Ovary (tissue), 9 donors: Measurements from ENCODE around the gene PLEKHG2. TPM values are rescaled to one million over a fixed set of nuclear protein-coding genes. Genes with fewer than 3 reads are reported as not detected.
"Not testable (repeated sequence)": the region's sequence is repeated elsewhere in the genome, so short reads cannot be mapped to it uniquely, and the experiment has no call there.

Experiments used
- DNase-seq, 5 donors: peaks; one replicate each; pipeline ENCODE4 v3.0.0-alpha.2; 2019 to 2020
- H3K27ac ChIP-seq, 2 donors: fragments of 200-600 bp; one replicate each; pipeline versions ENCODE4 v1.5.1 to v1.8.0; 2019 to 2022
- H3K27me3 ChIP-seq: fragments of 200-600 bp; one replicate; pipeline ENCODE4 v1.8.0; 2022
- H3K36me3 ChIP-seq: fragments of 200-600 bp; sonication (generic); one replicate; pipeline ENCODE4 v1.5.1; 2019
- H3K4me1 ChIP-seq: one replicate; pipeline ENCODE4 v1.8.1; 2013; ENCODE audit warnings: mild to moderate bottlenecking, moderate library complexity; ENCODE audit not compliant: insufficient read depth
- H3K4me3 ChIP-seq: fragments of 200-600 bp; sonication (generic); one replicate; pipeline ENCODE4 v1.5.1; 2017
- H3K9me3 ChIP-seq, 2 donors: fragments of 200-600 bp in 1 of 2; sonication (generic) in 1 of 2; one replicate each; pipeline versions ENCODE4 v1.5.1 to v1.8.1; 2013 to 2019; ENCODE audit warnings: mild to moderate bottlenecking in 1 of 2, moderate library complexity in 1 of 2
- EP300 ChIP-seq: sonication (generic); formaldehyde crosslinking; IDR thresholded peaks from one replicate; pipeline ENCODE4 v1.6.1; 2017; ENCODE audit warnings: antibody characterized with exemption
- POLR2A ChIP-seq: fragments of 450-650 bp; IDR thresholded peaks from one replicate; pipeline ENCODE4 v1.6.1; 2017; ENCODE audit warnings: antibody characterized with exemption, mild to moderate bottlenecking, moderate library complexity
- WGBS, 3 donors: extraction: QIAGEN DNeasy Blood & Tissue Kit in 1 of 3; methylation state at CpG; one replicate each; pipeline versions ENCODE4 v1.1.5 to v1.1.7; 2013 to 2017; 5-methylcytosine and 5-hydroxymethylcytosine counted together
- intact Hi-C, 4 donors: fragments of 100-400 bp; cut with DNase I; formaldehyde crosslinking; loops; one replicate each; pipeline versions ENCODE4 v1.11.0 to v1.15.1; 2022 to 2023
- polyA plus RNA-seq, 2 donors: library from polyadenylated mRNA; stranded (reverse); fragments of 200-250 nt in 1 of 2; fragments of 350-450 nt in 1 of 2; fragmentation: Illumina TruSeq in 1 of 2; extraction: RNeasy Lipid Tissue Mini Kit (QIAGEN cat#74804) in 1 of 2; gene quantifications; one replicate each; pipeline ENCODE4 v1.2.3, GENCODE V29; 2013 to 2014
- total RNA-seq, 7 donors: library from RNA; depleted of rRNA in 2 of 7; stranded (reverse); fragments of >200 nt in 2 of 7; fragmentation: NEBNext Ultra II Directional in 3 of 7; extraction: Animal tissue kit (Norgen Biotek cat#: 25700) in 3 of 7; gene quantifications; one replicate each; pipeline versions ENCODE4 v1.1.0 to v1.2.4, GENCODE V29; 2016 to 2023
- TF ChIP-seq, protein P1 (sequence below), 3 donors: fragments of 450-650 bp in 2 of 3; fragments of 200-600 bp in 1 of 3; IDR thresholded peaks; one replicate each; pipeline versions ENCODE4 v1.5.1 to v1.8.0; 2016 to 2022; ENCODE audit warnings: antibody characterized with exemption in 3 of 3, mild to moderate bottlenecking in 1 of 3
- donor health status: DM: no; HTN: no; CAD: no; lungs with moderate emphysema.
- donor health status: DM: no; HTN: no; CAD: no.
- donor health status: Bipolar disorder and iron deficiency.
- donor health status: DM: yes; HTN: yes; CAD: no.
- donor health status: DM: no; HTN: no; CAD: no.
- donor health status: DM: yes; HTN: yes; CAD: no.

The PLEKHG2 gene
- total and polyA plus RNA-seq, 9 donors = 8.6 to 68.0 (median 26.6) TPM

GRCh38 chr19:39375929-39376328 is 36.5 kb upstream of the PLEKHG2 start:
- no peak overlapping the region for H3K27ac ChIP-seq
- no peaks in the 10 kb centered on the region for H3K36me3 ChIP-seq

DNA sequence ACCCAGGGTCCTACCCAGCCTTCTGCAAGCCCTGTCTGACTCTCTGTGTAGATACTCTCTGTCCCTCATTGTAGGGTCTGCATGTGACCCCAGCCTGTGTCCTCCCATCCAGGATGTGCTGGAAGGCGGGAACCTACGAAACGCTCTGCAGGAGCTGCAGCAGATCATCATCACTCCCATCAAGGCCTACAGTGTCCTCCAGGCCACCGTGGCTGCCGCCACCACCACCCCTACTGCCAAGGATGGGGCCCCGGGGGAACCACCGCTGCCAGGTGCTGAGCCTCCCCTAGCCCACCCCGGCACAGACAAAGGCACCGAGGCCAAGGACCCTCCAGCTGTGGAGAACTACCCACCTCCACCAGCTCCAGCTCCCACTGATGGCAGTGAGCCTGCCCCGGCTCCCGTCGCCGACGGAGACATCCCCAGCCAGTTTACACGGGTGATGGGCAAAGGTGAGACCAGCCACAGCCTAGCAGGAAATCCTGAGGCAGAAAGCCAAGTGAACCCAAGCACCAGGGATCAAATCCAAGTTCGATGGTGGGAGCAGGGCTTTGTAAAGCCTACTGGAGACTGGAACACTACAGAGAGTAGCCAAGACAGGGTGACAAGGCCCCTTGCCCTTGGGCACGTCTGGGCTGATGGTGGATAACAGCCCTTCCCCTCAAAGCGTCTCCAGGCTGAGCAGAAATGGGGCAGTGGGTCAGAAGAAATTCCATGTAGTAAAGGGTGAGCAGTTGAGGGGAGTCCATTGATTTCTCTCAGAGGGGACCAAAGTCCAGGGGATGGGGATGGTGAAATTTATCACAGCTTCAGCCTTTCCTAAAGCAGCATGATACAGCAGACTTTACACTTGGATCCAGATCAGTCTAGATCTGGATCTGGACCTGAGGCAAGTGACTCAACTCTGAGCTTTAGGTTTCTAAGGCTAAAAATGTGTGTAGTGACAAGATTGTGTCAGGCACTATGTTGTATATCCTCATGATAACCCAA is 34.8 kb upstream of the PLEKHG2 start:
- no peak for DNase-seq
- Histone ChIP-seq H3K27me3 (no peaks in the 10 kb centered on the region), H3K36me3 (no peaks in the 10 kb centered on the region), H3K9me3 (no peaks in the 10 kb centered on the region), H3K27ac (no peak overlapping the region), H3K4me3 (no peak overlapping the region), H3K4me1 (peaks cover 8% of the 10 kb centered on the region)
- no peak for TF ChIP-seq EP300
- TF ChIP-seq, protein P1, sequence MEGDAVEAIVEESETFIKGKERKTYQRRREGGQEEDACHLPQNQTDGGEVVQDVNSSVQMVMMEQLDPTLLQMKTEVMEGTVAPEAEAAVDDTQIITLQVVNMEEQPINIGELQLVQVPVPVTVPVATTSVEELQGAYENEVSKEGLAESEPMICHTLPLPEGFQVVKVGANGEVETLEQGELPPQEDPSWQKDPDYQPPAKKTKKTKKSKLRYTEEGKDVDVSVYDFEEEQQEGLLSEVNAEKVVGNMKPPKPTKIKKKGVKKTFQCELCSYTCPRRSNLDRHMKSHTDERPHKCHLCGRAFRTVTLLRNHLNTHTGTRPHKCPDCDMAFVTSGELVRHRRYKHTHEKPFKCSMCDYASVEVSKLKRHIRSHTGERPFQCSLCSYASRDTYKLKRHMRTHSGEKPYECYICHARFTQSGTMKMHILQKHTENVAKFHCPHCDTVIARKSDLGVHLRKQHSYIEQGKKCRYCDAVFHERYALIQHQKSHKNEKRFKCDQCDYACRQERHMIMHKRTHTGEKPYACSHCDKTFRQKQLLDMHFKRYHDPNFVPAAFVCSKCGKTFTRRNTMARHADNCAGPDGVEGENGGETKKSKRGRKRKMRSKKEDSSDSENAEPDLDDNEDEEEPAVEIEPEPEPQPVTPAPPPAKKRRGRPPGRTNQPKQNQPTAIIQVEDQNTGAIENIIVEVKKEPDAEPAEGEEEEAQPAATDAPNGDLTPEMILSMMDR (IDR thresholded peaks at IDR 0.05) = no peak
- TF ChIP-seq POLR2A = no peak
- 76 to 80% (median 77%) methylated on average over 18 of the region's 18 CpGs for WGBS, 3 donors
- intact Hi-C loops = no loop called here

More at GRCh38 chr19:39375929-39376328, 36.5 kb upstream of the PLEKHG2 start:
- Histone ChIP-seq H3K4me1 (peaks cover 12% of the 10 kb centered on the region), H3K4me3 (no peak overlapping the region), H3K27me3 (no peaks in the 10 kb centered on the region), H3K9me3 (no peaks in the 10 kb centered on the region)
- intact Hi-C loops = no loop called here
- DNase-seq = no peak
- TF ChIP-seq POLR2A = no peak
- TF ChIP-seq EP300 = no peak
- TF ChIP-seq, protein P1 (IDR thresholded peaks at IDR 0.05) = no peak

- H3K4me1 ChIP-seq, H3K27me3 ChIP-seq, H3K27ac ChIP-seq, H3K9me3 ChIP-seq, intact Hi-C loops, H3K4me3 ChIP-seq, DNase-seq, H3K36me3 ChIP-seq: not testable (repeated sequence)
- WGBS, 3 donors = 95 to 100% (median 98%) methylated on average over 4 of the region's 4 CpGs
Observed at GRCh38 chr19:39379366-39379765, 33.1 kb upstream of the PLEKHG2 start.

- Histone ChIP-seq H3K9me3 (no peaks in the 10 kb centered on the region), H3K27ac (no peak overlapping the region), H3K4me1 (no peaks in the 10 kb centered on the region), H3K27me3 (no peaks in the 10 kb centered on the region), H3K4me3 (no peak overlapping the region), H3K36me3 (no peaks in the 10 kb centered on the region)
- TF ChIP-seq, protein P1 (IDR thresholded peaks at IDR 0.05) = no peak
- TF ChIP-seq EP300 (no peak), POLR2A (no peak)
- intact Hi-C loops = no loop called here
- 83 to 90% (median 86%) methylated on average over 14 of the region's 14 CpGs for WGBS, 3 donors
- no peak for DNase-seq
Observed at GRCh38 chr19:39379865-39380396, 32.5 kb upstream of the PLEKHG2 start.
